CD4-positive, alpha-beta T cell treated with Interleukin-15 for 1 hour (primary cell): ENCODE data around the gene CCR2.
"Not testable (repeated sequence)": the region's sequence is repeated elsewhere in the genome, so short reads cannot be mapped to it uniquely, and the experiment has no call there.

Experiments
- DNase-seq: peaks from one replicate; pipeline ENCODE4 v3.0.0-alpha.2; 2020

The CCR2 gene

GRCh38 chr3:46353647-46354410 lies at the start of gene CCR2:
Gene CCR2, plus strand, starts transcription at chr3:46354111. Its CDS starts 3,417 bp downstream, at chr3:46357528.
- no peak for DNase-seq

GRCh38 chr3:46304739-46305138 lies 49.2 kb upstream of the CCR2 start:
- no peak for DNase-seq

GRCh38 chr3:46312991-46313390 lies 40.9 kb upstream of the CCR2 start:
- DNase-seq: peak; percentile 42

- no peak for DNase-seq
Measured at GRCh38 chr3:46314517-46314916, 39.4 kb upstream of the CCR2 start.

DNA sequence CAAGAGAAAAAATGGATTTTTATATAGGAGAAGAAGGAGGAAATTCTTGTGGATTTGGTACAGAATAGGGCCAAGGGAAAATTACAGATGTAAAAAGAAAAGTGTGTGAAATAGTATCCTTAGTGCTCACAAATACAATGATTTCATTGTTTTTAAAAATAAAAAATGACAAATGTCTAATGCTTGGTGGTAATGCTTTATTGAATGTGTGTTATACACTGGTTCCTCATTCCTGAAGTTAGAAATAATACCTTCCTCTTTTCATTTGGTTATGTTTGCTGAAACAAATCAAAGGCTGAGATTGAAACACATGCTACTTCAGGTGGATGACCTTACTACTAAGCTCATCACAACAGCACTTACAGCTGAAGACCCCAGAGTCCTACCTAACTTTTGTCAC lies 37.7 kb upstream of the CCR2 start:
- no peak for DNase-seq

GRCh38 chr3:46318207-46318927 lies 35.5 kb upstream of the CCR2 start:
- no peak for DNase-seq

- no peak for DNase-seq
Measured at GRCh38 chr3:46321461-46322104, 32.3 kb upstream of the CCR2 start.

DNA sequence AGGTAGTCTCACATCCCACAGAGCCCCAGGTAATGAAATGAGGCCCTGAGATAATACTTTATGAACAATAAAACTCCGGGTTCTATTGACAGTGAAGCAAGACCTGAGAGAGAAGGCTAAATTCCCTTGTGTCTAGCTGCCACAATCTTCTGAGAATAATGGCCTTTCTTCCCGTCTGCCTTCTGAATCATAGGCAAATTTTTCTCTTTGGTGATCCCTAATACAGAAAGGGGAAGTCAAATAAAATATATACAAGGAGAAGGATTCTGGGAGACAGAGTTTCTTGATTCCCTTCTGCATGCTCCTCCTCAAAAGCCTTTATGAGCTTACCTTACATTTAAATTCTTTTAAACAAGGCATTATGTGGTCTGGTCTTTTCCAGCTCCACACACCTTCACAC lies 29.9 kb upstream of the CCR2 start:
- no peak for DNase-seq

- DNase-seq: no peak
Measured at GRCh38 chr3:46325645-46326300, 28.1 kb upstream of the CCR2 start.

- not testable (repeated sequence) for DNase-seq
Measured at GRCh38 chr3:46330676-46331075, 23.2 kb upstream of the CCR2 start.

DNA sequence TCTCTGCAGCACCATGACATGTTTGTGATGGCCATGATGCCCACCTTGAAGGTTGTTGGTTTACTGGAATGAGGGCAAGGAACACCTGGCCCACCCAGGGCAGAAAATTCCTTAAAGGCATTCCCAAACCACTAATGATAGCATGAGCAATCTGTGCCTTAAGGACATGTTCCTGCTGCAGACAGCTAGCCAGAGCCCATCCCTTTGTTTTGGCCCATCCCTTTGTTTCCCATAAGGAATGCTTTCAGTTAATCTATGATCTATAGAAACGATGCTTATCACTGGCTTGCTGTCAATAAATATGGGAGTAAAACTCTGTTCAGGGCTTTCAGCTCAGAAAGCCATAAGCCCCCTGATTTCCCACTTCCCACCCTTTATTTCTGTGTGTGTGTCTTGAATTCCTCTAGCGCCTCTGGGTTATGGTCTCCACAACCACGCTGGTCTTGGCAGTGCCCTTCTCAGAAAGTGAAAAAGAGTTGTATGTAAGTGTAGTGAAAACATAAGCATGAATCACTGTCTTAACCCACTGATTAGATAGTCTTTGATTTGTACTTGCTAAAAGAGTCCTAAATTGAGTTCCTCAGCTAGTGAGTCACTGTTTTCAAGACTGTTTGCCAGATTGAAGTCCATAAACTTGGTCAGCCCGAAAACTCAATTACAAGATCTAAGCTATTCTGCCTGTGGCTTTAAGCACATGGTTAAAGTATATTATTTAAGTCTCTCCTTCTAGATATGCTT lies 19.0 kb upstream of the CCR2 start:
- no peak for DNase-seq

GRCh38 chr3:46335541-46335940 lies 18.4 kb upstream of the CCR2 start:
- DNase-seq: no peak

- DNase-seq: no peak
Measured at GRCh38 chr3:46337911-46338310, 16.0 kb upstream of the CCR2 start.

- DNase-seq: no peak
Measured at GRCh38 chr3:46338840-46339239, 15.1 kb upstream of the CCR2 start.

DNA sequence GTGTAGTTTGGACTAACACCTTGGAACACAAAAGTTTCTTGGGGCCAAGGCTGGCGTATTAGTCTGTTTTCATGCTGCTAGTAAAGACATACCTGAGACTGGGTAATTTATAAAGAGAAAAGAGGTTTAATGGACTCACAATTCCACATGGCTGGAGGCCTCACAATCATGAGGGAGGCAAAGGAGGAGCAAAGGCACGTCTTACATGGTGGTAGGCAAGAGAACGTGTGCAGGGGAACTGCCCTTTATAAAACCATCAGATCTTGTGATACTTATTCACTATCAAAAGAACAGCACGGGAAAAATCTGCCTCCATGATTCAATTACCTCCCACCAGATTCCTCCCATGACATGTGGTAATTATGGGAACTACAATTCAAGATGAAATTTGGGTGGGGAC lies 9.4 kb upstream of the CCR2 start:
- DNase-seq: no peak

- no peak for DNase-seq
Measured at GRCh38 chr3:46348823-46349482, 5.0 kb upstream of the CCR2 start.

DNA sequence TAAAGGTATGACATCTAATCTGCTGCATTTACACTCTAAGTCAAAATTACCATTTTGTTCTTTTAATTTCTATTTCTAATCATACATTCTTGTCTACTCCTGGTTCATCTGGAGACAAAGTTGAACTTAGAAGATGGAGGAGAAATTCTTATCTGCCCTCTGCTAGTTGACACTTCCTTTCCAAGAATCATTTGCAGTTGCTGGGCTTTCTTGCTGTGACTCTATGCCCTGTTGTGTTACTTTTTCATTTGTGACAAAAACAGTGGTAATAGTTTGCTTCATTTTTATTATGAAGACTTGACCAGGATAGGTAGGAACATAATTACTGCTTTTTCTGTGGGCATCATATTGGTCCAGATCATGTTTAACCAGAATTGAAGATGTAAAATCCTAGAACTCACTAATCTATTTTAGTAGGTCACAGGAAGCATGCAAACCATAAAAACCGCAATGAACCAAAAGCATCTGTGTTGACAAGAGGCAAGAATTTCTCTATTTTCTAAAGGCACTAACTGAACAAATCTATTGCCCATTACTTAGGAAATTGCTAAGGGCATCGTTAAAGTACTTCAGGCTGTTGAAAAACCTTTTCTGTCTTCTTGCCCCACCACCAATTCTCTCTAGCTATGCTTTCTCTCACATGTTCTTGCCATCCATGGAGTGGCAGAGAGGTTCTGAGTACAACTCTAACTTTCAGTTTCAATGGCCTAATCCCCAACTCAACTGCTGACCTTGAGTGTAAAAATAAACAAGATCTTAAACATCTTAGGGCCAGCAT lies 4.2 kb upstream of the CCR2 start:
- no peak for DNase-seq

- DNase-seq: no peak
Measured at GRCh38 chr3:46350262-46350565, 3.7 kb upstream of the CCR2 start.

- DNase-seq: no peak
Measured at GRCh38 chr3:46351646-46352045, 2.3 kb upstream of the CCR2 start.

DNA sequence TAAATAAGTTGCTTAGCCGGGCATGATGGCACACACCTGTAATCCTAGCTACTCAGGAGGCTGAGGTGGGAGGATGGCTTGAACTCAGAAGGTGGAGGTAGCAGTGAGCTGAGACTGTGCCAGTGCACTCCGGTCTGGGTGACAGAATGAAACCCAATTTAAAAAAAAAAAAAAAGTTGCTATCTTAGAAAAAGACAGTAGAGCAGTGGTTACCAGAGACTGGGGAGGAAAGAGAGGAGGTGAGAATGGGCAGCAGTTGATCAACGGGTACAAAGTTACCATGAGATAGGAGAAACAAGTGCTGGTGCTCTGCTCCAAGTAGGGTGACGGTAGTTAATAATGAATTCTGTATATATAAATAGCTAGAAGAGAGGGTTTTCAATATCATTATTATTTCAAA lies 821 bp upstream of the CCR2 start:
- no peak for DNase-seq

GRCh38 chr3:46354478-46354877 lies 567 bp downstream of the CCR2 start:
- DNase-seq: no peak

DNA sequence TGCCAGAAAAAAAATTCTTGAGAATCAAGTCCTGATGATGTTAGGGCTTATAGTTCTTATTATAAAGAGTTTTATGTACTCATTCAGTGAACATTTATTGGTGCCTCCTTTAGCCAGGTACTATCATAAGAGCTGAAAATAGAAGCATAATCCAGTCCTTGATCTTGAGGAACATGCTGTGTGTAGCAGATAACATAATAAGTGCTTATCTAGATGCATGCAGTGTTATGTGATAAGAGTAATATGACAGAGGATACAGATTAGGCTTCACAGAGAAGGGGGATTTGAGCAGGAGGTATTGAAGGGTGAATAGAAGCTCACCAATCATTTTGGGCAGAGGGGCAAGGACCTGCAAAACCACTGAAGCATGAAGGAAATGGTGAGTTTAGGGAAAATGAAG lies 1.1 kb downstream of the CCR2 start:
- no peak for DNase-seq
